HEK293 (cell line): ENCODE results near the gene DDX39A.

Source experiments
- CTCF ChIA-PET: fragments of 350-600 bp; formaldehyde crosslinking; extraction: SDS; loops from one replicate; lab custom pipeline; 2021; ENCODE audit warnings: antibody characterized with exemption; lab: Yijun Ruan, JAX
- POLR2A ChIA-PET: fragments of 300-600 bp; formaldehyde crosslinking; extraction: SDS; loops from one replicate; lab custom pipeline; 2020; ENCODE audit warnings: antibody characterized with exemption, inconsistent platforms; lab: Yijun Ruan, JAX
- H3K27ac ChIP-seq: fragments of 200-500 bp; sonication (Bioruptor generic); 2 replicates; pipeline ENCODE4 v1.5.1; 2014; ENCODE audit warnings: low read depth, low read length, control low read depth, inconsistent platforms; ENCODE audit errors: extremely low read depth
- H3K36me3 ChIP-seq, 2 experiments: fragments of 200-500 bp in 1 of 2; sonication (Bioruptor generic) in 1 of 2; 1 replicate in 1 of 2; 2 replicates in 1 of 2; pipeline ENCODE4 v1.5.1; 2014 to 2017; ENCODE audit warnings: inconsistent platforms in 2 of 2, low read length in 2 of 2; ENCODE audit not compliant: control insufficient read depth in 2 of 2, insufficient read depth in 1 of 2
- H3K4me1 ChIP-seq: fragments of 200-500 bp; sonication (Bioruptor generic); 2 replicates; pipeline ENCODE4 v1.5.1; 2014; ENCODE audit warnings: mild to moderate bottlenecking, low read length, inconsistent platforms; ENCODE audit not compliant: control insufficient read depth, insufficient read depth
- H3K4me3 ChIP-seq: 2 replicates; pipeline ENCODE4 v1.5.1; 2011; ENCODE audit warnings: low read depth, mild to moderate bottlenecking, control low read depth, low read length, moderate library complexity
- H3K9me3 ChIP-seq: fragments of 200-500 bp; sonication (Bioruptor generic); 2 replicates; pipeline ENCODE4 v1.5.1; 2014; ENCODE audit warnings: low read depth, low read length, inconsistent platforms; ENCODE audit not compliant: control insufficient read depth, insufficient read depth
- GFI1B ChIP-seq: fragments of 450-650 bp; formaldehyde crosslinking; IDR thresholded peaks from 2 replicates; pipeline ENCODE4 v1.5.1; 2016; ENCODE audit warnings: missing biosample characterization, missing genetic modification characterization
- HOXD13 ChIP-seq: sonication (generic); formaldehyde crosslinking; IDR thresholded peaks from 2 replicates; pipeline ENCODE4 v1.8.0; 2022; ENCODE audit warnings: missing genetic modification reagents, borderline replicate concordance
- KLF16 ChIP-seq: fragments of 450-650 bp; formaldehyde crosslinking; IDR thresholded peaks from 2 replicates; pipeline ENCODE4 v1.5.1; 2017; ENCODE audit warnings: missing biosample characterization, missing genetic modification characterization
- KLF7 ChIP-seq: fragments of 450-650 bp; formaldehyde crosslinking; IDR thresholded peaks from 2 replicates; pipeline ENCODE4 v1.5.1; 2016; ENCODE audit warnings: missing biosample characterization, missing genetic modification characterization, borderline replicate concordance
- SCRT1 ChIP-seq: fragments of 450-650 bp; formaldehyde crosslinking; IDR thresholded peaks from 2 replicates; pipeline ENCODE4 v1.5.1; 2016; ENCODE audit warnings: missing biosample characterization, missing genetic modification characterization, borderline replicate concordance
- TCF7L2 ChIP-seq: IDR thresholded peaks from 2 replicates; pipeline ENCODE4 v1.6.1; 2011; ENCODE audit warnings: low read depth, mild to moderate bottlenecking, inconsistent platforms, low read length, moderate library complexity, borderline replicate concordance
- YY1 ChIP-seq: fragments of 450-650 bp; formaldehyde crosslinking; IDR thresholded peaks from 2 replicates; pipeline ENCODE4 v1.5.1; 2018; ENCODE audit warnings: missing biosample characterization, missing genetic modification characterization
- ZFHX2 ChIP-seq: fragments of 450-650 bp; formaldehyde crosslinking; conservative IDR thresholded peaks from 2 replicates; pipeline ENCODE4 v1.5.1; 2016; ENCODE audit warnings: missing biosample characterization, missing genetic modification characterization
- ZFP3 ChIP-seq: fragments of 450-650 bp; formaldehyde crosslinking; IDR thresholded peaks from 2 replicates; pipeline ENCODE4 v1.5.1; 2016; ENCODE audit warnings: low read depth, missing biosample characterization, missing genetic modification characterization
- ZNF133 ChIP-seq: fragments of 450-650 bp; formaldehyde crosslinking; IDR thresholded peaks from 2 replicates; pipeline ENCODE4 v1.5.1; 2016; ENCODE audit warnings: missing biosample characterization, missing genetic modification characterization
- ZNF138 ChIP-seq: fragments of 450-650 bp; formaldehyde crosslinking; IDR thresholded peaks from 2 replicates; pipeline ENCODE4 v1.5.1; 2016; ENCODE audit warnings: missing biosample characterization, missing genetic modification characterization, borderline replicate concordance
- ZNF174 ChIP-seq: fragments of 450-650 bp; formaldehyde crosslinking; IDR thresholded peaks from 2 replicates; pipeline ENCODE4 v1.5.0; 2017; ENCODE audit warnings: missing biosample characterization, mild to moderate bottlenecking, missing genetic modification characterization
- ZNF211 ChIP-seq: fragments of 450-650 bp; formaldehyde crosslinking; IDR thresholded peaks from 2 replicates; pipeline ENCODE4 v1.5.1; 2016; ENCODE audit warnings: low read depth, missing biosample characterization, missing genetic modification characterization
- ZNF473 ChIP-seq: fragments of 450-650 bp; formaldehyde crosslinking; IDR thresholded peaks from 2 replicates; pipeline ENCODE4 v1.5.1; 2017; ENCODE audit warnings: missing biosample characterization, missing genetic modification characterization
- ZNF530 ChIP-seq: fragments of 450-650 bp; formaldehyde crosslinking; IDR thresholded peaks from 2 replicates; pipeline ENCODE4 v1.5.1; 2016; ENCODE audit warnings: low read depth, missing biosample characterization, missing genetic modification characterization
- ZNF624 ChIP-seq: fragments of 450-650 bp; formaldehyde crosslinking; IDR thresholded peaks from 2 replicates; pipeline ENCODE4 v1.5.1; 2017; ENCODE audit warnings: missing biosample characterization, missing genetic modification characterization
- ZNF660 ChIP-seq: fragments of 450-650 bp; IDR thresholded peaks from 2 replicates; pipeline ENCODE4 v1.5.1; 2018; ENCODE audit warnings: missing biosample characterization, mild to moderate bottlenecking, missing genetic modification characterization
- ZNF664 ChIP-seq: fragments of 450-650 bp; formaldehyde crosslinking; IDR thresholded peaks from 2 replicates; pipeline ENCODE4 v1.5.1; 2016; ENCODE audit warnings: missing biosample characterization, missing genetic modification characterization
- ZNF768 ChIP-seq: fragments of 450-650 bp; formaldehyde crosslinking; IDR thresholded peaks from 2 replicates; pipeline ENCODE4 v1.5.1; 2018; ENCODE audit warnings: missing biosample characterization, mild to moderate bottlenecking, missing genetic modification characterization
- ZSCAN16 ChIP-seq: fragments of 450-650 bp; formaldehyde crosslinking; IDR thresholded peaks from 2 replicates; pipeline ENCODE4 v1.5.1; 2016; ENCODE audit warnings: missing biosample characterization, missing genetic modification characterization
- ZSCAN23 ChIP-seq: fragments of 450-650 bp; formaldehyde crosslinking; IDR thresholded peaks from 2 replicates; pipeline ENCODE4 v1.5.1; 2016; ENCODE audit warnings: missing biosample characterization, missing genetic modification characterization
- TF ChIP-seq, protein P1 (sequence below): fragments of 450-650 bp; formaldehyde crosslinking; IDR thresholded peaks from 2 replicates; pipeline ENCODE4 v1.5.1; 2016; ENCODE audit warnings: missing biosample characterization, missing genetic modification characterization
- TF ChIP-seq, protein P2 (sequence below): fragments of 450-650 bp; IDR thresholded peaks from 2 replicates; pipeline ENCODE4 v1.5.1; 2018; ENCODE audit warnings: missing biosample characterization, missing genetic modification characterization
- TF ChIP-seq, protein P3 (sequence below): fragments of 450-650 bp; formaldehyde crosslinking; IDR thresholded peaks from 2 replicates; pipeline ENCODE4 v1.5.1; 2016; ENCODE audit warnings: missing biosample characterization, missing genetic modification characterization
- TF ChIP-seq, protein P4 (sequence below): fragments of 450-650 bp; formaldehyde crosslinking; conservative IDR thresholded peaks from 2 replicates; pipeline ENCODE4 v1.5.1; 2016; ENCODE audit warnings: low read depth, missing biosample characterization, missing genetic modification characterization

Gene DDX39A

DNA sequence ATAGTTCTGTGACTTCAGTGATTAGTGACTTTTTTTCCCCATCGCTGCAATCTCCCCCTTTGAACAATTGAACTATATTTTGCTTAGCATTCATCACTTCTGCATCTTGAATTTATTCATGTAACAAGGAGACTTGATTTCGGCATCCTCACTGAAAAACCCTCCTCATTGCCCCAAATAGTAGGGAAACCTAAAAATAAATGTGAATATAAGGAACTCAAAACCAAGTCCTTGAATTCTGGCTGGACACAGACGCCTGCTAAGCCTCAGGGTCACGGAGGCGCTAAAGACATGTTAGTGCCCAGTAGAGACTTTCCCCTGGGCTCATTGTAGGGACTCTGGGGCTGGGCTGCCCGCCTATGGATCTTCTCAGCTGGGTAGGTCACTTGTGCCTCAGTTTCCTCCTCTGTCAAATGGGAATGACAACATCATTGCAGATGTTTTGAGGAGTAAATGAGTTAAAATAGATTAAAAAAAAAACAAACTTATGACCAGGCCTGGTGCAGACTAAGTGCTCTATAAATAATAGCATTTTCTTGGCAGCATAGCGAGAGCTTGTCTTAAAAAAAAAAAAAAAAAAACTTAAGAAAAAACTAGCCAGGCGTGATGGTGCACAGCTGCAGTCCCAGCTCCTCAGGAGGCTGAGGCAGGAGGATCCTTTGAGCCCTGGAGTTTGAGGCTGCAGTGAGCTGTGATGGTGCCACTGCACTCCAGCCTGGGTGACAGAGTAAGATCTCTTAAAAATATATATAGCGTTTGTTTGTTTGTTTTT is 39.7 kb downstream of the DDX39A start:
- 0 out of 2 replicates have a peak, but pooled peaks cover 2% of the 10 kb centered on the region for H3K4me1 ChIP-seq
- no peak overlapping the region for H3K4me3 ChIP-seq
- no peaks in the 10 kb centered on the region for H3K36me3 ChIP-seq
- H3K9me3 ChIP-seq = no peaks in the 10 kb centered on the region
- POLR2A ChIA-PET = interaction anchor here (0.6 to 1.0 kb wide), 2 partner anchors 10 to 243 kb away, joined by 3 to 4 read pairs; partner anchors contain the start of gene ASF1B
- CTCF ChIA-PET = interaction anchor here (0.7 to 2.9 kb wide), 3 partner anchors 27 to 171 kb away, joined by 5 to 19 read pairs (median 6); no protein-coding TSS in a partner anchor
- H3K27ac ChIP-seq = no peak overlapping the region
- TF ChIP-seq ZSCAN16 (no peak), TCF7L2 (no peak), ZNF768 (no peak), ZNF473 (tag by site-specific recombination) (no peak), ZFP3 (tag by site-specific recombination) (no peak), KLF16 (tag by site-specific recombination) (no peak), KLF7 (tag by site-specific recombination) (no peak), ZNF660 (tag by site-specific recombination) (no peak), ZNF211 (tag by site-specific recombination) (no peak), SCRT1 (tag by site-specific recombination) (no peak), ZNF174 (tag by site-specific recombination) (no peak), ZNF530 (tag by site-specific recombination) (no peak)
- TF ChIP-seq, protein P1, sequence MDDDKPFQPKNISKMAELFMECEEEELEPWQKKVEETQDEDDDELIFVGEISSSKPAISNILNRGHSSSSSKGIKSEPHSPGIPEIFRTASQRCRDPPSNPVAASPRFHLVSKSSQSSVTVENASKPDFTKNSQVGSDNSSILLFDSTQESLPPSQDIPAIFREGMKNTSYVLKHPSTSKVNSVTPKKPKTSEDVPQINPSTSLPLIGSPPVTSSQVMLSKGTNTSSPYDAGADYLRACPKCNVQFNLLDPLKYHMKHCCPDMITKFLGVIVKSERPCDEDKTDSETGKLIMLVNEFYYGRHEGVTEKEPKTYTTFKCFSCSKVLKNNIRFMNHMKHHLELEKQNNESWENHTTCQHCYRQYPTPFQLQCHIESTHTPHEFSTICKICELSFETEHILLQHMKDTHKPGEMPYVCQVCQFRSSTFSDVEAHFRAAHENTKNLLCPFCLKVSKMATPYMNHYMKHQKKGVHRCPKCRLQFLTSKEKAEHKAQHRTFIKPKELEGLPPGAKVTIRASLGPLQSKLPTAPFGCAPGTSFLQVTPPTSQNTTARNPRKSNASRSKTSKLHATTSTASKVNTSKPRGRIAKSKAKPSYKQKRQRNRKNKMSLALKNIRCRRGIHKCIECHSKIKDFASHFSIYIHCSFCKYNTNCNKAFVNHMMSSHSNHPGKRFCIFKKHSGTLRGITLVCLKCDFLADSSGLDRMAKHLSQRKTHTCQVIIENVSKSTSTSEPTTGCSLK (tag by site-specific recombination) = no peak
- TF ChIP-seq, protein P2, sequence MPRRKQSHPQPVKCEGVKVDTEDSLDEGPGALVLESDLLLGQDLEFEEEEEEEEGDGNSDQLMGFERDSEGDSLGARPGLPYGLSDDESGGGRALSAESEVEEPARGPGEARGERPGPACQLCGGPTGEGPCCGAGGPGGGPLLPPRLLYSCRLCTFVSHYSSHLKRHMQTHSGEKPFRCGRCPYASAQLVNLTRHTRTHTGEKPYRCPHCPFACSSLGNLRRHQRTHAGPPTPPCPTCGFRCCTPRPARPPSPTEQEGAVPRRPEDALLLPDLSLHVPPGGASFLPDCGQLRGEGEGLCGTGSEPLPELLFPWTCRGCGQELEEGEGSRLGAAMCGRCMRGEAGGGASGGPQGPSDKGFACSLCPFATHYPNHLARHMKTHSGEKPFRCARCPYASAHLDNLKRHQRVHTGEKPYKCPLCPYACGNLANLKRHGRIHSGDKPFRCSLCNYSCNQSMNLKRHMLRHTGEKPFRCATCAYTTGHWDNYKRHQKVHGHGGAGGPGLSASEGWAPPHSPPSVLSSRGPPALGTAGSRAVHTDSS (tag by site-specific recombination) = no peak
- TF ChIP-seq, protein P3, sequence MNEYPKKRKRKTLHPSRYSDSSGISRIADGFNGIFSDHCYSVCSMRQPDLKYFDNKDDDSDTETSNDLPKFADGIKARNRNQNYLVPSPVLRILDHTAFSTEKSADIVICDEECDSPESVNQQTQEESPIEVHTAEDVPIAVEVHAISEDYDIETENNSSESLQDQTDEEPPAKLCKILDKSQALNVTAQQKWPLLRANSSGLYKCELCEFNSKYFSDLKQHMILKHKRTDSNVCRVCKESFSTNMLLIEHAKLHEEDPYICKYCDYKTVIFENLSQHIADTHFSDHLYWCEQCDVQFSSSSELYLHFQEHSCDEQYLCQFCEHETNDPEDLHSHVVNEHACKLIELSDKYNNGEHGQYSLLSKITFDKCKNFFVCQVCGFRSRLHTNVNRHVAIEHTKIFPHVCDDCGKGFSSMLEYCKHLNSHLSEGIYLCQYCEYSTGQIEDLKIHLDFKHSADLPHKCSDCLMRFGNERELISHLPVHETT = no peak

DNA sequence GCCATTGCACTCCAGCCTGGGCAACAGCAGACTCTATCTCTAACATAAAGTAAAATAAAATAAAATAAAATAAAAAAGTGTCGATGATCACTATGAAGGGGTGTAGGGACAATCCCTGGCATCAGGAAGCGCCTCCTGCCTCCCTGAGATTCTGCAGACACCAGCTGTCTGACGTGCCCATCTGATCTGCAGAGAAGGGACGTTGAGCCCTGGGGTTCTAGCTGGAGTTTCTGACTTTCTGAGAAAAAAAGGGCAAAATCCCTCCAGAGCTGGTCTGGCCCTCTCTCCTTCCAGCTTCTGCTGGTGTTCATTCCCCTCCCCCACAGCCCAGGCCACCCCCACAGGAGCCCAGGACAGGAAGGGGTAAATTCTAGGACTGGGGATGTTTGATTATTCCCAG is 40.3 kb downstream of the DDX39A start:
- 0 out of 2 replicates have a peak, but pooled peaks cover 2% of the 10 kb centered on the region for H3K4me1 ChIP-seq
- POLR2A ChIA-PET = interaction anchor here (1.0 kb wide), 1 partner anchor 242 kb away, joined by 4 read pairs; the partner anchor contains the start of gene ASF1B
- H3K36me3 ChIP-seq = no peaks in the 10 kb centered on the region
- no peaks in the 10 kb centered on the region for H3K9me3 ChIP-seq
- no peak overlapping the region for H3K4me3 ChIP-seq
- H3K27ac ChIP-seq = no peak overlapping the region
- CTCF ChIA-PET = interaction anchor here (0.6 kb wide), 1 partner anchor 17 kb away, joined by 3 read pairs; no protein-coding TSS in a partner anchor
- TF ChIP-seq ZNF138 = no peak
- TF ChIP-seq, protein P4, sequence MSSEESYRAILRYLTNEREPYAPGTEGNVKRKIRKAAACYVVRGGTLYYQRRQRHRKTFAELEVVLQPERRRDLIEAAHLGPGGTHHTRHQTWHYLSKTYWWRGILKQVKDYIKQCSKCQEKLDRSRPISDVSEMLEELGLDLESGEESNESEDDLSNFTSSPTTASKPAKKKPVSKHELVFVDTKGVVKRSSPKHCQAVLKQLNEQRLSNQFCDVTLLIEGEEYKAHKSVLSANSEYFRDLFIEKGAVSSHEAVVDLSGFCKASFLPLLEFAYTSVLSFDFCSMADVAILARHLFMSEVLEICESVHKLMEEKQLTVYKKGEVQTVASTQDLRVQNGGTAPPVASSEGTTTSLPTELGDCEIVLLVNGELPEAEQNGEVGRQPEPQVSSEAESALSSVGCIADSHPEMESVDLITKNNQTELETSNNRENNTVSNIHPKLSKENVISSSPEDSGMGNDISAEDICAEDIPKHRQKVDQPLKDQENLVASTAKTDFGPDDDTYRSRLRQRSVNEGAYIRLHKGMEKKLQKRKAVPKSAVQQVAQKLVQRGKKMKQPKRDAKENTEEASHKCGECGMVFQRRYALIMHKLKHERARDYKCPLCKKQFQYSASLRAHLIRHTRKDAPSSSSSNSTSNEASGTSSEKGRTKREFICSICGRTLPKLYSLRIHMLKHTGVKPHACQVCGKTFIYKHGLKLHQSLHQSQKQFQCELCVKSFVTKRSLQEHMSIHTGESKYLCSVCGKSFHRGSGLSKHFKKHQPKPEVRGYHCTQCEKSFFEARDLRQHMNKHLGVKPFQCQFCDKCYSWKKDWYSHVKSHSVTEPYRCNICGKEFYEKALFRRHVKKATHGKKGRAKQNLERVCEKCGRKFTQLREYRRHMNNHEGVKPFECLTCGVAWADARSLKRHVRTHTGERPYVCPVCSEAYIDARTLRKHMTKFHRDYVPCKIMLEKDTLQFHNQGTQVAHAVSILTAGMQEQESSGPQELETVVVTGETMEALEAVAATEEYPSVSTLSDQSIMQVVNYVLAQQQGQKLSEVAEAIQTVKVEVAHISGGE (tag by site-specific recombination) = no peak
- no peak for TF ChIP-seq ZSCAN23
- no peak for TF ChIP-seq ZNF133 (tag by site-specific recombination)
- TF ChIP-seq SCRT1 (tag by site-specific recombination) = no peak
- TF ChIP-seq YY1 (tag by site-specific recombination) = no peak
- no peak for TF ChIP-seq GFI1B (tag by site-specific recombination)
- TF ChIP-seq ZNF174 (tag by site-specific recombination) = no peak
- TF ChIP-seq ZNF624 = no peak
- TF ChIP-seq ZNF664 (tag by site-specific recombination) = no peak
- TF ChIP-seq ZFHX2 (tag by site-specific recombination) = no peak
- TF ChIP-seq HOXD13 (CRISPR knock-in tag) = no peak
